Measurements from ENCODE around the gene MCM7. TPM values are rescaled to one million over a fixed set of nuclear protein-coding genes. Genes with fewer than 3 reads are reported as not detected.

The MCM7 gene
- total and polyA plus RNA-seq, 9 donors: 57.7 to 88.7 (median 80.2) TPM

GRCh38 chr7:100124301-100125230 lies 23.4 kb upstream of the MCM7 start:
- Histone ChIP-seq H3K27me3 (ENCODE audit: control insufficient read depth, insufficient read depth, low read length) (no peaks in the 10 kb centered on the region), H3K4me1 (ENCODE audit: control insufficient read depth, insufficient read depth, low read length) (peaks cover 23% of the 10 kb centered on the region), H3K4me3 (ENCODE audit: low read length) (no peak overlapping the region), H3K27ac (ENCODE audit: low read length) (no peak overlapping the region), H3K36me3 (ENCODE audit: control insufficient read depth, insufficient read depth, low read length) (peaks cover 22% of the 10 kb centered on the region), H3K9me3 (replicated peaks; ENCODE audit: control insufficient read depth, low read depth, low read length) (no peaks in the 10 kb centered on the region)
- no peak for DNase-seq
- WGBS (ENCODE audit: insufficient coverage): 80% methylated on average over 2 of the region's 4 CpGs

GRCh38 chr7:100122568-100122967 lies 21.4 kb upstream of the MCM7 start:
- Histone ChIP-seq H3K9me3 (replicated peaks; ENCODE audit: control insufficient read depth, low read depth, low read length) (no peaks in the 10 kb centered on the region), H3K36me3 (ENCODE audit: control insufficient read depth, insufficient read depth, low read length) (peaks cover 22% of the 10 kb centered on the region), H3K27ac (ENCODE audit: low read length) (no peak overlapping the region), H3K4me1 (ENCODE audit: control insufficient read depth, insufficient read depth, low read length) (peaks cover 19% of the 10 kb centered on the region), H3K27me3 (ENCODE audit: control insufficient read depth, insufficient read depth, low read length) (no peaks in the 10 kb centered on the region), H3K4me3 (ENCODE audit: low read length) (no peak overlapping the region)
- WGBS (ENCODE audit: insufficient coverage): 67% methylated on average over 1 of the region's 1 CpG
- DNase-seq: peak; percentile 4

GRCh38 chr7:100122067-100122466 lies 20.9 kb upstream of the MCM7 start:
- 60% methylated on average over 1 of the region's 13 CpGs for WGBS (ENCODE audit: insufficient coverage)
- peak; percentile 5 for DNase-seq
- H3K27ac ChIP-seq (ENCODE audit: low read length): no peak overlapping the region

GRCh38 chr7:100120733-100121036 lies 19.5 kb upstream of the MCM7 start:
- DNase-seq: no peak
- Histone ChIP-seq H3K27me3 (ENCODE audit: control insufficient read depth, insufficient read depth, low read length) (no peaks in the 10 kb centered on the region), H3K36me3 (ENCODE audit: control insufficient read depth, insufficient read depth, low read length) (peaks cover 22% of the 10 kb centered on the region), H3K4me3 (ENCODE audit: low read length) (peak overlapping the region; percentile 87), H3K9me3 (replicated peaks; ENCODE audit: control insufficient read depth, low read depth, low read length) (no peaks in the 10 kb centered on the region), H3K27ac (ENCODE audit: low read length) (no peak overlapping the region), H3K4me1 (ENCODE audit: control insufficient read depth, insufficient read depth, low read length) (peaks cover 14% of the 10 kb centered on the region)
- WGBS (ENCODE audit: insufficient coverage): 29% methylated on average over 1 of the region's 1 CpG

More at GRCh38 chr7:100122067-100122466, 20.9 kb upstream of the MCM7 start:
- Histone ChIP-seq H3K4me3 (ENCODE audit: low read length) (no peak overlapping the region), H3K27me3 (ENCODE audit: control insufficient read depth, insufficient read depth, low read length) (no peaks in the 10 kb centered on the region), H3K36me3 (ENCODE audit: control insufficient read depth, insufficient read depth, low read length) (peaks cover 22% of the 10 kb centered on the region), H3K9me3 (replicated peaks; ENCODE audit: control insufficient read depth, low read depth, low read length) (no peaks in the 10 kb centered on the region), H3K4me1 (ENCODE audit: control insufficient read depth, insufficient read depth, low read length) (peaks cover 19% of the 10 kb centered on the region)

- Histone ChIP-seq H3K4me1 (ENCODE audit: control insufficient read depth, insufficient read depth, low read length) (peaks cover 14% of the 10 kb centered on the region), H3K9me3 (replicated peaks; ENCODE audit: control insufficient read depth, low read depth, low read length) (no peaks in the 10 kb centered on the region), H3K36me3 (ENCODE audit: control insufficient read depth, insufficient read depth, low read length) (peaks cover 21% of the 10 kb centered on the region), H3K27ac (ENCODE audit: low read length) (peak overlapping the region; percentile 90), H3K4me3 (ENCODE audit: low read length) (peak overlapping the region; percentile 87), H3K27me3 (ENCODE audit: control insufficient read depth, insufficient read depth, low read length) (no peaks in the 10 kb centered on the region)
- WGBS (ENCODE audit: insufficient coverage): 11% methylated on average over 14 of the region's 19 CpGs
- peak; percentile 91 for DNase-seq
These were observed 19.0 kb upstream of the MCM7 start for GRCh38 chr7:100119970-100120732.

GRCh38 chr7:100119072-100119969 lies 18.1 kb upstream of the MCM7 start, which contains the start of the genes CNPY4 and TAF6:
Gene CNPY4, plus strand, starts transcription at chr7:100119634. Its CDS starts 111 bp downstream, at chr7:100119745.
Gene TAF6, minus strand, starts transcription at chr7:100119358. Its CDS starts 5,149 bp downstream, at chr7:100114209.
- H3K27me3 ChIP-seq (ENCODE audit: control insufficient read depth, insufficient read depth, low read length): no peaks in the 10 kb centered on the region
- H3K36me3 ChIP-seq (ENCODE audit: control insufficient read depth, insufficient read depth, low read length): peaks cover 17% of the 10 kb centered on the region
- peak within 1 kb of the TSS; percentile 87 for H3K4me3 ChIP-seq (ENCODE audit: low read length)
- H3K27ac ChIP-seq (ENCODE audit: low read length): peak within 1 kb of the TSS; percentile 90
- peaks cover 14% of the 10 kb centered on the region for H3K4me1 ChIP-seq (ENCODE audit: control insufficient read depth, insufficient read depth, low read length)
- WGBS (ENCODE audit: insufficient coverage): 0% methylated on average over 25 of the region's 49 CpGs
- no peaks in the 10 kb centered on the region for H3K9me3 ChIP-seq (replicated peaks; ENCODE audit: control insufficient read depth, low read depth, low read length)
- DNase-seq: peak; percentile 98

GRCh38 chr7:100118388-100119071 lies 17.3 kb upstream of the MCM7 start:
- no peaks in the 10 kb centered on the region for H3K9me3 ChIP-seq (replicated peaks; ENCODE audit: control insufficient read depth, low read depth, low read length)
- DNase-seq: peak; percentile 1
- H3K36me3 ChIP-seq (ENCODE audit: control insufficient read depth, insufficient read depth, low read length): peaks cover 21% of the 10 kb centered on the region
- H3K4me1 ChIP-seq (ENCODE audit: control insufficient read depth, insufficient read depth, low read length): peaks cover 14% of the 10 kb centered on the region
- 10% methylated on average over 15 of the region's 18 CpGs for WGBS (ENCODE audit: insufficient coverage)
- H3K4me3 ChIP-seq (ENCODE audit: low read length): peak overlapping the region; percentile 87
- H3K27ac ChIP-seq (ENCODE audit: low read length): peak overlapping the region; percentile 90
- no peaks in the 10 kb centered on the region for H3K27me3 ChIP-seq (ENCODE audit: control insufficient read depth, insufficient read depth, low read length)

GRCh38 chr7:100115026-100115425 lies 13.8 kb upstream of the MCM7 start:
- H3K9me3 ChIP-seq (replicated peaks; ENCODE audit: control insufficient read depth, low read depth, low read length): no peaks in the 10 kb centered on the region
- no peak overlapping the region for H3K4me3 ChIP-seq (ENCODE audit: low read length)
- H3K27me3 ChIP-seq (ENCODE audit: control insufficient read depth, insufficient read depth, low read length): no peaks in the 10 kb centered on the region
- no peak overlapping the region for H3K27ac ChIP-seq (ENCODE audit: low read length)
- no peak for DNase-seq
- WGBS (ENCODE audit: insufficient coverage): 82% methylated on average over 3 of the region's 7 CpGs
- H3K4me1 ChIP-seq (ENCODE audit: control insufficient read depth, insufficient read depth, low read length): peaks cover 7% of the 10 kb centered on the region
- H3K36me3 ChIP-seq (ENCODE audit: control insufficient read depth, insufficient read depth, low read length): peaks cover 42% of the 10 kb centered on the region

- no peak overlapping the region for H3K4me3 ChIP-seq (ENCODE audit: low read length)
- no peak for DNase-seq
- H3K36me3 ChIP-seq (ENCODE audit: control insufficient read depth, insufficient read depth, low read length): peaks cover 69% of the 10 kb centered on the region
- H3K27ac ChIP-seq (ENCODE audit: low read length): no peak overlapping the region
- no peaks in the 10 kb centered on the region for H3K9me3 ChIP-seq (replicated peaks; ENCODE audit: control insufficient read depth, low read depth, low read length)
- no peaks in the 10 kb centered on the region for H3K4me1 ChIP-seq (ENCODE audit: control insufficient read depth, insufficient read depth, low read length)
- WGBS (ENCODE audit: insufficient coverage): 89% methylated on average over 5 of the region's 13 CpGs
- no peaks in the 10 kb centered on the region for H3K27me3 ChIP-seq (ENCODE audit: control insufficient read depth, insufficient read depth, low read length)
These were observed 10.7 kb upstream of the MCM7 start for GRCh38 chr7:100111914-100112313.

All from muscle of leg (tissue), 11 donors.